Effector memory CD8-positive, alpha-beta T cell (primary cell): ENCODE data around the gene SPATA20.
A peak's percentile ranks its signal among the peaks of the same experiment; 100 is the strongest.

Experiments
- ATAC-seq: fragments of 150-1000 bp; cut with Tn5 transposase; replicated peaks from 2 replicates; pipeline ENCODE4 v1.10.0; 2021; ENCODE audit warnings: mild to moderate bottlenecking, moderate library complexity
- DNase-seq, 3 experiments: peaks; one replicate each; pipeline ENCODE4 v3.0.0; 2021
- H3K27ac Mint-ChIP-seq, 2 donors: one replicate each; pipeline ENCODE4 v1.8.0; 2022; ENCODE audit warnings: mild to moderate bottlenecking in 2 of 2, mixed read lengths in 2 of 2, moderate library complexity in 2 of 2
- H3K27me3 Mint-ChIP-seq, 2 donors: one replicate each; pipeline ENCODE4 v1.8.0; 2022; ENCODE audit warnings: mixed read lengths in 2 of 2
- H3K36me3 Mint-ChIP-seq: one replicate; pipeline ENCODE4 v1.8.0; 2022; ENCODE audit warnings: mild to moderate bottlenecking, moderate library complexity, mixed read lengths; ENCODE audit not compliant: insufficient read depth
- H3K4me1 Mint-ChIP-seq, 2 donors: one replicate each; pipeline ENCODE4 v1.8.0; 2022; ENCODE audit warnings: low read depth in 2 of 2, mixed read lengths in 2 of 2
- H3K4me3 Mint-ChIP-seq, 2 donors: one replicate each; pipeline ENCODE4 v1.8.0; 2022; ENCODE audit warnings: mild to moderate bottlenecking in 2 of 2, mixed read lengths in 2 of 2, moderate library complexity in 2 of 2
- H3K9me3 Mint-ChIP-seq, 2 donors: one replicate each; pipeline ENCODE4 v1.8.0; 2022; ENCODE audit warnings: mixed read lengths in 2 of 2

The SPATA20 gene

GRCh38 chr17:50549256-50549941, 2.4 kb downstream of the SPATA20 start:
- Mint-ChIP-seq H3K4me1 (peaks cover 10 to 13% of the 10 kb centered on the region in 2 donors), H3K4me3 (no peak overlapping the region), H3K27me3 (peaks cover 4 to 7% of the 10 kb centered on the region in 2 donors), H3K36me3 (peaks cover 10% of the 10 kb centered on the region), H3K9me3 (no peaks in the 10 kb centered on the region), H3K27ac (no peak overlapping the region)
- DNase-seq (no peak), ATAC-seq (no peak)

GRCh38 chr17:50549969-50550368, 3.0 kb downstream of the SPATA20 start:
- DNase-seq (no peak), ATAC-seq (no peak)
- H3K27me3 Mint-ChIP-seq: peaks cover 0 to 1% of the 10 kb centered on the region in 2 donors
- H3K27ac Mint-ChIP-seq: no peak overlapping the region
- H3K36me3 Mint-ChIP-seq: peaks cover 7% of the 10 kb centered on the region
- H3K4me1 Mint-ChIP-seq: peaks cover 8 to 12% of the 10 kb centered on the region in 2 donors
- H3K4me3 Mint-ChIP-seq: no peak overlapping the region
- H3K9me3 Mint-ChIP-seq: no peaks in the 10 kb centered on the region

DNA sequence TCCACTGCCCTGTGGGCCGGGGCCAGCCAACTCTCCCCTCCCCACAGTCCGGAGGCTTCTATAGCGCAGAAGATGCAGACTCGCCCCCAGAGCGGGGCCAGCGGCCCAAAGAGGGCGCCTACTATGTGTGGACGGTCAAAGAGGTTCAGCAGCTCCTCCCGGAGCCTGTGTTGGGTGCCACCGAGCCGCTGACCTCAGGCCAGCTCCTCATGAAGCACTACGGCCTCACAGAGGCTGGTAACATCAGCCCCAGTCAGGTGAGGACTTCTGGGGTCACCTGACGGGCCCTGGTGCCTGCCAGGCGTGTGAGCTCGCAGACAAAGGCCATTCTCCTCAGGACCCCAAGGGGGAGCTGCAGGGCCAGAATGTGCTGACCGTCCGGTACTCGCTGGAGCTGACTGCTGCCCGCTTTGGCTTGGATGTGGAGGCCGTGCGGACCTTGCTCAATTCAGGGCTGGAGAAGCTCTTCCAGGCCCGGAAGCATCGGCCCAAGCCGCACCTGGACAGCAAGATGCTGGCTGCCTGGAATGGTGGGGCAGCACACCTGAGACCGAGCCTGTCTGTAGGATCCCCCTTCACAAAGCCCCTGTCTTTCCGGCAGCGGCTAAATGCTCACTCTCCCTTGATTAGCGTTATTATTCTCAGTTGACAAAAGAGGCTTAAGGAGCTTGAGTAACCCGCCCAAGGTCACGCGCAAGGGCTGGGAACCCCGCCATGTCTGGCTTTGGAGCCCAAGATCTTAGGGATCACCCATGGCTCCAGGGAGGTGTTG, 3.9 kb downstream of the SPATA20 start:
- Mint-ChIP-seq H3K27me3 (no peaks in the 10 kb centered on the region), H3K9me3 (no peaks in the 10 kb centered on the region), H3K27ac (no peak overlapping the region), H3K36me3 (peaks cover 7% of the 10 kb centered on the region), H3K4me3 (no peak overlapping the region), H3K4me1 (peaks cover 8 to 12% of the 10 kb centered on the region in 2 donors)
- ATAC-seq: no peak
- DNase-seq: no peak

- no peak overlapping the region for H3K4me3 Mint-ChIP-seq
- peaks cover 8 to 9% of the 10 kb centered on the region in 2 donors for H3K4me1 Mint-ChIP-seq
- H3K27ac Mint-ChIP-seq: no peak overlapping the region
Measured at GRCh38 chr17:50551433-50551815, 4.5 kb downstream of the SPATA20 start.

GRCh38 chr17:50551884-50552283, 4.9 kb downstream of the SPATA20 start:
- Mint-ChIP-seq H3K9me3 (no peaks in the 10 kb centered on the region), H3K27me3 (peaks cover 0 to 7% of the 10 kb centered on the region in 2 donors), H3K4me1 (peaks cover 7 to 8% of the 10 kb centered on the region in 2 donors), H3K27ac (no peak overlapping the region), H3K36me3 (peaks cover 7% of the 10 kb centered on the region), H3K4me3 (no peak overlapping the region)
- ATAC-seq (no peak), DNase-seq (no peak)

More at GRCh38 chr17:50551433-50551815, 4.5 kb downstream of the SPATA20 start:
- ATAC-seq (no peak), DNase-seq (no peak)
- peaks cover 7% of the 10 kb centered on the region for H3K36me3 Mint-ChIP-seq
- H3K9me3 Mint-ChIP-seq: no peaks in the 10 kb centered on the region
- H3K27me3 Mint-ChIP-seq: peaks cover 0 to 2% of the 10 kb centered on the region in 2 donors

- no peak for DNase-seq
- H3K4me3 Mint-ChIP-seq: no peak overlapping the region
- H3K36me3 Mint-ChIP-seq: peaks cover 10% of the 10 kb centered on the region
- H3K27me3 Mint-ChIP-seq: peaks cover 11 to 30% of the 10 kb centered on the region in 2 donors
- ATAC-seq: no peak
- no peak overlapping the region for H3K27ac Mint-ChIP-seq
- H3K4me1 Mint-ChIP-seq: peaks cover 4 to 6% of the 10 kb centered on the region in 2 donors
- no peaks in the 10 kb centered on the region for H3K9me3 Mint-ChIP-seq
Measured at GRCh38 chr17:50554201-50554600, 7.2 kb downstream of the SPATA20 start.

GRCh38 chr17:50556803-50557202, 9.8 kb downstream of the SPATA20 start:
- DNase-seq: no peak
- ATAC-seq: no peak
- Mint-ChIP-seq H3K36me3 (peaks cover 11% of the 10 kb centered on the region), H3K4me3 (no peak overlapping the region), H3K4me1 (peaks cover 12 to 15% of the 10 kb centered on the region in 2 donors), H3K9me3 (no peaks in the 10 kb centered on the region), H3K27me3 (peaks cover 22 to 43% of the 10 kb centered on the region in 2 donors), H3K27ac (no peak overlapping the region)

- peaks cover 18 to 20% of the 10 kb centered on the region in 2 donors for H3K4me1 Mint-ChIP-seq
- H3K4me3 Mint-ChIP-seq: no peak overlapping the region
- DNase-seq (no peak), ATAC-seq (no peak)
- H3K9me3 Mint-ChIP-seq: no peaks in the 10 kb centered on the region
- H3K27me3 Mint-ChIP-seq: peaks cover 30 to 51% of the 10 kb centered on the region in 2 donors
- H3K36me3 Mint-ChIP-seq: peaks cover 10% of the 10 kb centered on the region
- H3K27ac Mint-ChIP-seq: no peak overlapping the region
Measured at GRCh38 chr17:50557630-50558029, 10.7 kb downstream of the SPATA20 start.

DNA sequence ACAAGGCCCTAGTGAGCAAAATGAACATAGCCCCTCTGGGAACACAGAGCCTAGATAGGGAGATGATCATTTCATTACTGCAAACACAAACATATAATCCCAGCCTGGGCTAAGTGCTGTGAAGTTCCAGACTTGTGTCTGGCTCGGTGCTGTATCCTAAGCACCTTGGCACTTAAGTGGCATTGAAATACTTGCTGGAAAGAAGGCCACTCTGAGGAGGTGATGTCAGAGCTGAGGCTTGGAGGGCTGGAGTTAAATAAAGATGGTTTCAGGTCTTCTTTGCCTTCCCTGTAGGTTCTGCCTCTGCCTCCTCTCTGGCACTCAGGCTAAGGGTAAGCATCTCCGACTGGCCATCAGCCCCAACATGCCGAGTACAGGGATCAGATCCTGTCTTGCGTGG, 11.1 kb downstream of the SPATA20 start:
- Mint-ChIP-seq H3K27me3 (peaks cover 30 to 56% of the 10 kb centered on the region in 2 donors), H3K4me1 (peaks cover 18 to 21% of the 10 kb centered on the region in 2 donors), H3K36me3 (peaks cover 10% of the 10 kb centered on the region), H3K9me3 (no peaks in the 10 kb centered on the region), H3K4me3 (peak overlapping the region; percentile 82 to 86), H3K27ac (no peak overlapping the region)
- ATAC-seq (no peak), DNase-seq (no peak)

DNA sequence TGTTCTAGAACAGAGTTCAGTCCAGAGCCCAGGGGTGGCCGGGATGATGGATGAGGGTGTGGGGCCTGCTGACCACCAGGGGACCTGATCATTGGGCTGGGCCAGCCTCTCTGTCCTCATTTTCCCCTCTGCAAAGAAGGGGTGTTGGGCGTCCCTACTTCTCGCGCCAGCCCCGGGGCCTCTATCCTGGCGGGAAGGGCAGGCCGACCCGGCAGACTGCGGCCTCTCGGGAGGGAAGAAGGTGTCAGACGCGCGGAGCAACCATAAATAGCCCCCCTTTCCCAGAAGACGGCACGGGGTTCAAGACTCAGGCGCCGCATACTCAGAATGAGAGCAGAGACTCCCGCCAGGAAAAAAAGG, 11.6 kb downstream of the SPATA20 start:
- peaks cover 10% of the 10 kb centered on the region for H3K36me3 Mint-ChIP-seq
- H3K9me3 Mint-ChIP-seq: no peaks in the 10 kb centered on the region
- DNase-seq: no peak
- H3K27me3 Mint-ChIP-seq: peaks cover 34 to 61% of the 10 kb centered on the region in 2 donors
- peak overlapping the region; percentile 82 to 86 for H3K4me3 Mint-ChIP-seq
- H3K4me1 Mint-ChIP-seq: peaks cover 18 to 21% of the 10 kb centered on the region in 2 donors
- H3K27ac Mint-ChIP-seq: no peak overlapping the region
- ATAC-seq: no peak

DNA sequence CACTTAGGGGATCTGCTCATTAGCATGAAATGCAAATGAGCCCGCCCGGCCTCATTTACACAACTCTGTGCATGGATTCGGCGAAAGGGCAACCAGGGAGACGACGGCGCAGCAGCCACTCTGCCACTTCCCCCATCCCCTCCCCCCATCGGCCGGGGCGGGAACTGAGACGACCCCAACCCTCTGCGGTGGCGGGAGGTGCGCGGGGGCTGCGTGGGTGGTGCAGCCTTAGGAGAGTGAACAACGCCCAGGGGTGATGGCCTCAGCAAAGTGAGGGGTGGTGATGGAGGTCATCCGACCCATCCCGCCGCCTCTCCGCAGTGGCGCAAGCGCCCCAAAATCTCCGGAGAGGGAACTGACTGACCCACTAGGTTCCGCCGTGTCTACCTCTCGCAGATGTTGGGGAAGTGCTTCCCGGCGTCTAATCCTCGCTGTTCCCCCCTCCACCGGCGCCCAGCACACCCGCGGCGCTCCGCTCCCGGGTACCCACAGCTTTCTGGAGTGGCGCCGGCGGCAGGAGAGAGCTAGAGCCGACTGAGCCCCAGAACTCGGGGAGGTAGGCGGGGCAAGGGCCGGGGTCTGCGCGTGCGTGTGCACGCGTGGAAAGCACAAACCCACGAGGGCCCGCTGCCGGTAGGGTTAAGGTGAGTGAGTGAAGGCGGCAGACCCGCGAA, 12.1 kb downstream of the SPATA20 start:
- no peak for DNase-seq
- Mint-ChIP-seq H3K36me3 (peaks cover 10% of the 10 kb centered on the region), H3K27ac (peak overlapping the region in 1 of 2 donors; percentile 49), H3K4me1 (peaks cover 18 to 21% of the 10 kb centered on the region in 2 donors), H3K27me3 (peaks cover 39 to 66% of the 10 kb centered on the region in 2 donors), H3K9me3 (no peaks in the 10 kb centered on the region), H3K4me3 (peak overlapping the region; percentile 82 to 86)
- ATAC-seq: no peak

DNA sequence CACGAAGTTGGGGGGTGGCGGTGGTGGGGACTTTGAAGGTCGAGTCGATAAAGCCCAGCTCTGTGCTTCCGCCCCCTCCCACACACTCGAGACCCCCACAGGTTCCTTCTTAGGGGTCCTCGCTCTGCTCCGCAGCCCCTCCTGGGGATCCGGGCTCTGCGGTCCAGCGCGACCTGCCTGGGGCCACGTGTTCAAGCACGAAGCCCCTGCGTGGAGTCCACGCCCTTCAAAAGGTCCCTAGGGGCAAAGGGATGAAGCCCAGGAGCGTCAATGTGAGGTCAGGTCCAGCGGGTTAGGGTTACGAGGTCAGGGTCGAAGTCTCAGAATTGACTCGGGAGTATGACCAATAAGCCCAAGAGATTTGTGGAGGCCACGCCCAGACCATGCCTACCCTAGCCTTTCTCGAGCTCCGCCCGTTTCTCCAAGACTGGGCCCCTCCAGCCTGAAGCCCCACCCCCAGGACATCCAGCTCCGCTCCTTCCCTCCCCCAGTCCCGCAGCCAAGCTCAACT, 12.8 kb downstream of the SPATA20 start:
- peaks cover 10% of the 10 kb centered on the region for H3K36me3 Mint-ChIP-seq
- H3K4me1 Mint-ChIP-seq: peaks cover 18 to 21% of the 10 kb centered on the region in 2 donors
- H3K9me3 Mint-ChIP-seq: no peaks in the 10 kb centered on the region
- H3K27ac Mint-ChIP-seq: peak overlapping the region in 1 of 2 donors; percentile 49
- H3K4me3 Mint-ChIP-seq: peak overlapping the region; percentile 82 to 86
- peaks cover 46 to 72% of the 10 kb centered on the region in 2 donors for H3K27me3 Mint-ChIP-seq
- ATAC-seq (peak; percentile 16), DNase-seq (no peak)

DNA sequence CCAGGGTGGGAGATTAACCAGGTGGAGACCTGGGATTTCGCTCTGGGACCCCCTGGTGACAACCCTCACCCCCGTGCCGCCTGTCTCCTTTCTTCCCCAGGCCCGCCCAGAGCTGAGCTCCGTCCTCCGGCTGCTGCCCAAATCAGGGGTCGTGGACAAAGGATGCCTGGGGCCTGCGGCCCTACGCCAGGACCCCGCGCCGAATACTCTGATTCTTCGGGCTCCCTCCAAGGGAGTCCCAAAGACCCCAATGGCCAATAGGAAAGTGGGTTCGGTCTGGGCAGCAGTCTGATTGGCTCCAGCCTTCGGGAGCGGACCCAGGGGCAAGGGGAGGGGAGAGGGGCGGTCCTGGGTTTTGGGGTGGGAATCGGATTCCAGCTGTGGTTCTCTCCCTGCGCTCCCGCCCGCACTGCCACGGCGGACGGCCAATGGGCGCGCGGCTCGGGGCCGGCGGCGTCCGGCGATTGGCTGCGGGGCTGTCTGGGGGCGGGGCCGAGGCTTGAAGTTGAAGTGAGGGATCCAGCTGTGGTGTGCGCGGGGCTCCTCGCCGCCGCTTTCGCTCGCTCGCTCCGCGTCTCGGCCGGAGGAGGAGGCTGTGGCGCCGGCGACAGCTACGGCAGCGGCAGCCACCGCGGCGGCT, 13.3 kb downstream of the SPATA20 start, which contains the start of gene CACNA1G:
Gene CACNA1G, plus strand, starts transcription at position 531 of the 640 bp plus-strand sequence. CDS start 745 bp downstream, outside the sequence.
- Mint-ChIP-seq H3K9me3 (no peaks in the 10 kb centered on the region), H3K36me3 (peaks cover 10% of the 10 kb centered on the region), H3K27me3 (peaks cover 52 to 78% of the 10 kb centered on the region in 2 donors), H3K4me1 (peaks cover 22 to 24% of the 10 kb centered on the region in 2 donors), H3K27ac (peak within 1 kb of the TSS in 1 of 2 donors; percentile 49), H3K4me3 (peak within 1 kb of the TSS; percentile 82 to 86)
- DNase-seq: peak; percentile 76 to 83 (median 81)
- peak; percentile 85 for ATAC-seq
